ENCODE results near the gene DLEC1.

DLEC1 gene

GRCh38 chr3:38046027-38046426 is 7.0 kb downstream of the DLEC1 start:
- H3K9me2 ChIP-seq (replicated peaks; ENCODE audit: insufficient read depth, low read length): no peaks in the 10 kb centered on the region
- H2AFZ ChIP-seq (ENCODE audit: low read depth, low read length, severe bottlenecking): no peak overlapping the region
- H4K20me1 ChIP-seq (ENCODE audit: low read depth, low read length): no peaks in the 10 kb centered on the region
- H3K27me3 ChIP-seq (ENCODE audit: low read length): no peaks in the 10 kb centered on the region
- H3K27ac ChIP-seq (ENCODE audit: low read depth, low read length): no peak overlapping the region
- TF ChIP-seq EZH2phosphoT487 (conservative IDR thresholded peaks at IDR 0.05; ENCODE audit: low read length) (no peak), CTCF (IDR thresholded peaks at IDR 0.05; ENCODE audit: insufficient read depth, low read length, poor library complexity, severe bottlenecking) (no peak)
- no peaks in the 10 kb centered on the region for H3F3A ChIP-seq (ENCODE audit: insufficient read depth)
- H3K9me3 ChIP-seq (ENCODE audit: insufficient read depth, low read length): no peaks in the 10 kb centered on the region
- H3K36me3 ChIP-seq (ENCODE audit: low read length): no peaks in the 10 kb centered on the region
- H3K9ac ChIP-seq (ENCODE audit: low read length): no peak overlapping the region
- H3K4me2 ChIP-seq (ENCODE audit: low read depth, low read length, poor library complexity, severe bottlenecking): no peak overlapping the region
- no peaks in the 10 kb centered on the region for H3K79me2 ChIP-seq (ENCODE audit: insufficient read depth, low read length)
- H3K4me3 ChIP-seq (ENCODE audit: insufficient read depth, low read length, poor library complexity, severe bottlenecking): no peak overlapping the region

- no peaks in the 10 kb centered on the region for H3K9me3 ChIP-seq (ENCODE audit: insufficient read depth, low read length)
- no peak for TF ChIP-seq EZH2phosphoT487 (conservative IDR thresholded peaks at IDR 0.05; ENCODE audit: low read length)
- no peak for TF ChIP-seq CTCF (IDR thresholded peaks at IDR 0.05; ENCODE audit: insufficient read depth, low read length, poor library complexity, severe bottlenecking)
- no peaks in the 10 kb centered on the region for H3K79me2 ChIP-seq (ENCODE audit: insufficient read depth, low read length)
Measured at GRCh38 chr3:38046821-38047220, 7.8 kb downstream of the DLEC1 start.

GRCh38 chr3:38047896-38048295 is 8.9 kb downstream of the DLEC1 start:
- no peaks in the 10 kb centered on the region for H3F3A ChIP-seq (ENCODE audit: insufficient read depth)
- H3K9ac ChIP-seq (ENCODE audit: low read length): no peak overlapping the region
- no peak overlapping the region for H3K4me2 ChIP-seq (ENCODE audit: low read depth, low read length, poor library complexity, severe bottlenecking)
- no peaks in the 10 kb centered on the region for H3K36me3 ChIP-seq (ENCODE audit: low read length)
- no peaks in the 10 kb centered on the region for H3K79me2 ChIP-seq (ENCODE audit: insufficient read depth, low read length)
- no peaks in the 10 kb centered on the region for H3K9me3 ChIP-seq (ENCODE audit: insufficient read depth, low read length)
- H3K27ac ChIP-seq (ENCODE audit: low read depth, low read length): no peak overlapping the region
- H3K9me2 ChIP-seq (replicated peaks; ENCODE audit: insufficient read depth, low read length): no peaks in the 10 kb centered on the region
- H4K20me1 ChIP-seq (ENCODE audit: low read depth, low read length): no peaks in the 10 kb centered on the region
- no peaks in the 10 kb centered on the region for H3K27me3 ChIP-seq (ENCODE audit: low read length)
- TF ChIP-seq CTCF (IDR thresholded peaks at IDR 0.05; ENCODE audit: insufficient read depth, low read length, poor library complexity, severe bottlenecking) (no peak), EZH2phosphoT487 (conservative IDR thresholded peaks at IDR 0.05; ENCODE audit: low read length) (no peak)
- H2AFZ ChIP-seq (ENCODE audit: low read depth, low read length, severe bottlenecking): no peak overlapping the region
- no peak overlapping the region for H3K4me3 ChIP-seq (ENCODE audit: insufficient read depth, low read length, poor library complexity, severe bottlenecking)

More at GRCh38 chr3:38046821-38047220, 7.8 kb downstream of the DLEC1 start:
- no peaks in the 10 kb centered on the region for H3K27me3 ChIP-seq (ENCODE audit: low read length)
- H3K9me2 ChIP-seq (replicated peaks; ENCODE audit: insufficient read depth, low read length): no peaks in the 10 kb centered on the region
- no peak overlapping the region for H3K4me2 ChIP-seq (ENCODE audit: low read depth, low read length, poor library complexity, severe bottlenecking)
- no peak overlapping the region for H3K27ac ChIP-seq (ENCODE audit: low read depth, low read length)
- no peaks in the 10 kb centered on the region for H3K36me3 ChIP-seq (ENCODE audit: low read length)
- no peaks in the 10 kb centered on the region for H3F3A ChIP-seq (ENCODE audit: insufficient read depth)
- H4K20me1 ChIP-seq (ENCODE audit: low read depth, low read length): no peaks in the 10 kb centered on the region
- H2AFZ ChIP-seq (ENCODE audit: low read depth, low read length, severe bottlenecking): no peak overlapping the region
- no peak overlapping the region for H3K9ac ChIP-seq (ENCODE audit: low read length)
- no peak overlapping the region for H3K4me3 ChIP-seq (ENCODE audit: insufficient read depth, low read length, poor library complexity, severe bottlenecking)

Data from SU-DHL-6 (cell line).